ENCODE measurements around the gene WDFY4. TPM values are rescaled to one million over a fixed set of nuclear protein-coding genes. Genes with fewer than 3 reads are reported as not detected.

The WDFY4 gene
- total and polyA plus RNA-seq, 8 donors = 2.8 to 23.6 (median 4.8) TPM

GRCh38 chr10:48821692-48822091 lies 137.0 kb downstream of the WDFY4 start:
- DNase-seq (no peak), ATAC-seq (no peak)
- H3K27ac ChIP-seq = no peak overlapping the region
- no peak for TF ChIP-seq CTCF (IDR thresholded peaks at IDR 0.05)
- H3K4me3 ChIP-seq = no peak overlapping the region
- no peaks in the 10 kb centered on the region for H3K9me3 ChIP-seq
- intact Hi-C loops (cut with DNase I) = no loop called here
- no peaks in the 10 kb centered on the region for H3K27me3 ChIP-seq
- peaks cover 0 to 21% of the 10 kb centered on the region in 2 donors for H3K36me3 ChIP-seq
- H3K4me1 ChIP-seq = no peaks in the 10 kb centered on the region

- no peaks in the 10 kb centered on the region for H3K27me3 ChIP-seq
- H3K4me3 ChIP-seq = no peak overlapping the region
- no peak overlapping the region for H3K27ac ChIP-seq
- no peak for ATAC-seq
- no peak for DNase-seq
- peaks cover 0 to 46% of the 10 kb centered on the region in 2 donors for H3K36me3 ChIP-seq
- intact Hi-C loops (cut with DNase I) = no loop called here
- no peaks in the 10 kb centered on the region for H3K9me3 ChIP-seq
- H3K4me1 ChIP-seq = no peaks in the 10 kb centered on the region
- no peak for TF ChIP-seq CTCF (IDR thresholded peaks at IDR 0.05)
These were observed 149.0 kb downstream of the WDFY4 start for GRCh38 chr10:48833674-48834073.

- TF ChIP-seq CTCF (IDR thresholded peaks at IDR 0.05) = no peak
- Histone ChIP-seq H3K4me1 (no peaks in the 10 kb centered on the region), H3K27me3 (no peaks in the 10 kb centered on the region), H3K27ac (no peak overlapping the region), H3K36me3 (peaks cover 0 to 46% of the 10 kb centered on the region in 2 donors), H3K4me3 (no peak overlapping the region), H3K9me3 (no peaks in the 10 kb centered on the region)
- ATAC-seq (no peak), DNase-seq (no peak)
- intact Hi-C loops (cut with DNase I) = no loop called here
These were observed 149.7 kb downstream of the WDFY4 start for GRCh38 chr10:48834189-48834965.

- Histone ChIP-seq H3K27me3 (no peaks in the 10 kb centered on the region), H3K27ac (no peak overlapping the region), H3K9me3 (no peaks in the 10 kb centered on the region), H3K4me3 (no peak overlapping the region), H3K4me1 (no peaks in the 10 kb centered on the region), H3K36me3 (peaks cover 0 to 40% of the 10 kb centered on the region in 2 donors)
- ATAC-seq = no peak
- intact Hi-C loops (cut with DNase I) = no loop called here
- DNase-seq = no peak
- TF ChIP-seq CTCF (IDR thresholded peaks at IDR 0.05) = no peak
These were observed 151.1 kb downstream of the WDFY4 start for GRCh38 chr10:48835781-48836180.

- H3K9me3 ChIP-seq = no peaks in the 10 kb centered on the region
- no peak for TF ChIP-seq CTCF (IDR thresholded peaks at IDR 0.05)
- intact Hi-C loops (cut with DNase I) = no loop called here
These were observed 151.9 kb downstream of the WDFY4 start for GRCh38 chr10:48836605-48837004.

More at GRCh38 chr10:48836605-48837004, 151.9 kb downstream of the WDFY4 start:
- Histone ChIP-seq H3K27me3 (no peaks in the 10 kb centered on the region), H3K27ac (no peak overlapping the region), H3K4me3 (no peak overlapping the region), H3K4me1 (no peaks in the 10 kb centered on the region), H3K36me3 (peaks cover 0 to 35% of the 10 kb centered on the region in 2 donors)
- DNase-seq (no peak), ATAC-seq (no peak)

Measured in left lung (tissue), 10 donors.